Mucosa of stomach (tissue), 1 donor: ENCODE results near the gene SUGCT.

Experiments
- H3K27me3 ChIP-seq: one replicate; pipeline ENCODE4 v1.7.0; 2013; ENCODE audit warnings: mild to moderate bottlenecking, low read length; ENCODE audit not compliant: control insufficient read depth, insufficient read depth
- H3K36me3 ChIP-seq: one replicate; pipeline ENCODE4 v1.7.0; 2013; ENCODE audit warnings: low read length; ENCODE audit not compliant: control insufficient read depth, insufficient read depth
- H3K4me1 ChIP-seq: one replicate; pipeline ENCODE4 v1.7.0; 2013; ENCODE audit warnings: mild to moderate bottlenecking, low read length; ENCODE audit not compliant: control insufficient read depth, insufficient read depth
- H3K4me3 ChIP-seq: one replicate; pipeline ENCODE4 v1.7.0; 2013; ENCODE audit warnings: low read length
- H3K9ac ChIP-seq: one replicate; pipeline ENCODE4 v1.7.0; 2013; ENCODE audit warnings: mild to moderate bottlenecking, low read length, moderate library complexity
- H3K9me3 ChIP-seq: one replicate; pipeline ENCODE4 v1.7.0; 2013; ENCODE audit warnings: mild to moderate bottlenecking, low read length, moderate library complexity; ENCODE audit not compliant: control insufficient read depth
- donor health status: Pancreatic carcinoma.

The SUGCT gene

GRCh38 chr7:40793132-40793531 lies 658.3 kb downstream of the SUGCT start:
- H3K4me3 ChIP-seq, result no peak overlapping the region
- no peaks in the 10 kb centered on the region for H3K9me3 ChIP-seq
- H3K4me1 ChIP-seq, result no peaks in the 10 kb centered on the region
- H3K9ac ChIP-seq, result no peak overlapping the region
- H3K27me3 ChIP-seq, result no peaks in the 10 kb centered on the region
- no peaks in the 10 kb centered on the region for H3K36me3 ChIP-seq

- Histone ChIP-seq H3K27me3 (no peaks in the 10 kb centered on the region), H3K4me3 (no peak overlapping the region), H3K9ac (no peak overlapping the region), H3K4me1 (no peaks in the 10 kb centered on the region), H3K9me3 (no peaks in the 10 kb centered on the region), H3K36me3 (no peaks in the 10 kb centered on the region)
These were observed 660.8 kb downstream of the SUGCT start for GRCh38 chr7:40795607-40796006.

- no peak overlapping the region for H3K4me3 ChIP-seq
- H3K9me3 ChIP-seq, result no peaks in the 10 kb centered on the region
- no peaks in the 10 kb centered on the region for H3K36me3 ChIP-seq
- H3K27me3 ChIP-seq, result no peaks in the 10 kb centered on the region
- no peak overlapping the region for H3K9ac ChIP-seq
- H3K4me1 ChIP-seq, result no peaks in the 10 kb centered on the region
These were observed 661.9 kb downstream of the SUGCT start for GRCh38 chr7:40796723-40797122.

- Histone ChIP-seq H3K9ac (no peak overlapping the region), H3K36me3 (no peaks in the 10 kb centered on the region), H3K9me3 (no peaks in the 10 kb centered on the region), H3K27me3 (no peaks in the 10 kb centered on the region), H3K4me3 (no peak overlapping the region), H3K4me1 (no peaks in the 10 kb centered on the region)
These were observed 663.8 kb downstream of the SUGCT start for GRCh38 chr7:40798613-40799012.

GRCh38 chr7:40799493-40800403 lies 664.9 kb downstream of the SUGCT start:
- Histone ChIP-seq H3K36me3 (no peaks in the 10 kb centered on the region), H3K4me3 (no peak overlapping the region), H3K9me3 (no peaks in the 10 kb centered on the region), H3K27me3 (no peaks in the 10 kb centered on the region), H3K4me1 (no peaks in the 10 kb centered on the region), H3K9ac (no peak overlapping the region)

- Histone ChIP-seq H3K9ac (no peak overlapping the region), H3K4me1 (peaks cover 3% of the 10 kb centered on the region), H3K27me3 (no peaks in the 10 kb centered on the region), H3K4me3 (no peak overlapping the region), H3K36me3 (no peaks in the 10 kb centered on the region), H3K9me3 (no peaks in the 10 kb centered on the region)
These were observed 666.0 kb downstream of the SUGCT start for GRCh38 chr7:40800771-40801170.

GRCh38 chr7:40802497-40802896 lies 667.7 kb downstream of the SUGCT start:
- H3K9me3 ChIP-seq, result no peaks in the 10 kb centered on the region
- no peak overlapping the region for H3K9ac ChIP-seq

GRCh38 chr7:40804477-40805215 lies 669.8 kb downstream of the SUGCT start:
- no peak overlapping the region for H3K4me3 ChIP-seq
- H3K9me3 ChIP-seq, result no peaks in the 10 kb centered on the region
- no peak overlapping the region for H3K9ac ChIP-seq
- no peaks in the 10 kb centered on the region for H3K27me3 ChIP-seq
- no peaks in the 10 kb centered on the region for H3K36me3 ChIP-seq
- peaks cover 3% of the 10 kb centered on the region for H3K4me1 ChIP-seq

More at GRCh38 chr7:40802497-40802896, 667.7 kb downstream of the SUGCT start:
- H3K36me3 ChIP-seq, result no peaks in the 10 kb centered on the region
- no peaks in the 10 kb centered on the region for H3K27me3 ChIP-seq
- no peak overlapping the region for H3K4me3 ChIP-seq
- peaks cover 3% of the 10 kb centered on the region for H3K4me1 ChIP-seq

GRCh38 chr7:40805361-40805760 lies 670.6 kb downstream of the SUGCT start:
- Histone ChIP-seq H3K4me1 (peaks cover 3% of the 10 kb centered on the region), H3K36me3 (no peaks in the 10 kb centered on the region), H3K9me3 (no peaks in the 10 kb centered on the region), H3K9ac (no peak overlapping the region), H3K4me3 (no peak overlapping the region), H3K27me3 (no peaks in the 10 kb centered on the region)

GRCh38 chr7:40808378-40808942 lies 673.7 kb downstream of the SUGCT start:
- no peaks in the 10 kb centered on the region for H3K9me3 ChIP-seq
- no peaks in the 10 kb centered on the region for H3K27me3 ChIP-seq
- H3K4me3 ChIP-seq, result no peak overlapping the region
- peaks cover 3% of the 10 kb centered on the region for H3K4me1 ChIP-seq
- no peaks in the 10 kb centered on the region for H3K36me3 ChIP-seq
- H3K9ac ChIP-seq, result no peak overlapping the region

- Histone ChIP-seq H3K27me3 (no peaks in the 10 kb centered on the region), H3K4me3 (no peak overlapping the region), H3K4me1 (no peaks in the 10 kb centered on the region), H3K36me3 (no peaks in the 10 kb centered on the region), H3K9me3 (no peaks in the 10 kb centered on the region), H3K9ac (no peak overlapping the region)
These were observed 675.5 kb downstream of the SUGCT start for GRCh38 chr7:40810274-40810673.

- Histone ChIP-seq H3K4me1 (no peaks in the 10 kb centered on the region), H3K4me3 (no peak overlapping the region), H3K9ac (no peak overlapping the region), H3K36me3 (no peaks in the 10 kb centered on the region), H3K27me3 (no peaks in the 10 kb centered on the region), H3K9me3 (no peaks in the 10 kb centered on the region)
These were observed 676.9 kb downstream of the SUGCT start for GRCh38 chr7:40811666-40812065.
